GM21360 (cell line): ENCODE measurements around the gene CREBL2.
"Not testable (repeated sequence)": the region's sequence is repeated elsewhere in the genome, so short reads cannot be mapped to it uniquely, and the experiment has no call there.

Experiments used
- ATAC-seq: cut with Tn5 transposase; IDR thresholded peaks from one replicate; pipeline ENCODE4 v1.9.1; 2021; ENCODE audit warnings: mild to moderate bottlenecking, moderate library complexity; ENCODE audit not compliant: unreplicated experiment

The CREBL2 gene, protein sequence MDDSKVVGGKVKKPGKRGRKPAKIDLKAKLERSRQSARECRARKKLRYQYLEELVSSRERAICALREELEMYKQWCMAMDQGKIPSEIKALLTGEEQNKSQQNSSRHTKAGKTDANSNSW

DNA sequence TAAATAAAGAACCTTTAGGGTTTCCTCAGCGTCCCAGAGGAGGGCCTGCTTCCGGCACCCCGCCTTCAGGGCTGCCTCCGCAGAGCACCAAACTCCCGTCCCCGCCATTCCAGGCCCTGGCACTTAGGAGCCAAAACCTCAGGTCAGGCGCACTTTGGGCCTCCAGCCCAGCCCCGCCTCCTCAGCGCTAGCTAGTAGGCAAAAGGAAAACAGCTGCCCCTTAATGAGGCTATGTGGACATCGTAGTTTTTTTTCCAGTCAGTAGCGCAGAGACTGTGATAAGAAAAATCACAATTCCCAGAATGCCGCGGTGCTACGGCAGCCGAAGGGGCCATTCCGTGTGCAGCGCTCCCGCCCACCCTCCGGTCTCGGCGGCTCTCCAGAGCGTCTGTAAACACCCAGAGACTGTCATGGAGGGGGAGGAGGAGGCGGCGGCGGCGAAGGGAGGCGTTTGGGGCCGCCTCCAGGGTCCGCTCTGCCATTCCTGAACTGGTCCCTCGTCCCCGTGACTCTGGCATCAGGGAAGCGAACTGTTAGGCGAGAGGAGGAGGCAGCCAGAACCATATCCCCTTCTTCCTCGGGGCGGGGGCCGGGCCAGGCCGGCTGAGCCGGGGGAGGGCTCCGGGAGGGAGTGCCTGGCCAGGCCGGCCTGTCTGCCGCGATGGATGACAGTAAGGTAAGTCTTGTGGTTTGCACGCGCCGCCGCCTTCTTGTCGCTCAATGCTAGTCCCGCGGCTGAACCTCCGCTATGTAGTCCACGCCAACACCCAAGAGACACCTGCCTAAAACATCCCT lies at the start of gene CREBL2:
Gene CREBL2, plus strand, starts transcription at position 365 of the 795 bp plus-strand sequence. Its CDS starts 297 bp downstream, at position 662.
- ATAC-seq = peak; percentile 64

DNA sequence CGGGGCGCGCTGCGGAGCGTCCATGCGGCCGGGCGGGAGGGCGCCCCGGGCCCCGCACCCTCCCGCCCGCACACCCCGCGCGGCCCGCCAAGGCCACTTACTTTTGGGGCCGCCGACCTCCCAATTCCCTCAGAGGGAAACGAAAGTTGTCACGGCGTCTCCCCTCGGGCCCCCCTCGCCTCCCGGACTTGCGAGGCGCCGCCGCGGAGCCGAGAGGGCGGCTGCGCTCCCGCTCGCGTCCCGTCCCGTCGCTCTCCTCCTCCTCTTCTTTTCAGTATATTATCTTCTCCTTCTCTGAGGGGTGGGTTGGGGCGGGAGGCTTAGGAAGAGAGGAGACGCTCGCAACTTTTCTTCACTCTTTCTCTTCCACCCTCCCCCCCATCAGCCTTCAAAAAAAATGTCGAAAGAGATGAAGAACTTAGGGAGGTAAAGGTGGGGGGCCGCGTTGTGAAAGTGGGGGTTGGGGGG lies 49.6 kb upstream of the CREBL2 start:
- ATAC-seq = no peak

DNA sequence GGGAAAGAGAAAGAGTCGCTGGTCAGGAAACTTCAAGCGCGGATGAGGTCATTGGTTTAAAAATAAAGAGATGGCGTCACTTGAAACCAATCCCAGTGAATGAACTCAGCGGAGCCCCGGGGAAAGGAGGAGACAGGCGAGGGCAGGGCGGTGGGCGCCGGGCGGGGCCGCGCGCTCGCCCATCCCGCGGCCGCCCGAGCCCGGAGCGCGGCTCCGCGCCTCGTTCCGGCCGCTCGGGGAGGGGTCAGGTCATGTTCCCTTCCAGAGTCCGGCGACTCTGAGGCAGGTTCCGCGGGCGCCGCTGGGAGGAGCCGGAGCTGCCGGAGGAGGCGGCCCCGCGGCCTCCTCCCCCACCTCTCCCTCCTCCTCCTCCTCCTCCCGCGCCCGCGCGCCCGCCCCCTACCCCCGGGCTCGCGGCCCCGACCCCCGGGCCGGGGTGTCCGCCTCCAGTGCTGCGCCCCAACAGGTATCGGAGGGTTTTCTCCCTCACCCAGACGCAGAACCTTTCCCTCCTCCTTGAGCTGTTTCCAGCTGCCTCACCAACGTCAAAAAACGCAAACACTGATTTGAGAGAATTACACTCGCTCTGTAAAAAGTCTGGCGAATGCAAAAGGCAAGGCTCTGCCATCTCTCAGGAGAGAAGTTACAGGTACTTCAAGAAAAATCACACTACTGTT lies 49.0 kb upstream of the CREBL2 start, which contains the start of gene DUSP16:
Gene DUSP16, minus strand, starts transcription at position 279 of the 677 bp plus-strand sequence. CDS start 41,765 bp downstream, outside the sequence.
- peak; percentile 79 for ATAC-seq

DNA sequence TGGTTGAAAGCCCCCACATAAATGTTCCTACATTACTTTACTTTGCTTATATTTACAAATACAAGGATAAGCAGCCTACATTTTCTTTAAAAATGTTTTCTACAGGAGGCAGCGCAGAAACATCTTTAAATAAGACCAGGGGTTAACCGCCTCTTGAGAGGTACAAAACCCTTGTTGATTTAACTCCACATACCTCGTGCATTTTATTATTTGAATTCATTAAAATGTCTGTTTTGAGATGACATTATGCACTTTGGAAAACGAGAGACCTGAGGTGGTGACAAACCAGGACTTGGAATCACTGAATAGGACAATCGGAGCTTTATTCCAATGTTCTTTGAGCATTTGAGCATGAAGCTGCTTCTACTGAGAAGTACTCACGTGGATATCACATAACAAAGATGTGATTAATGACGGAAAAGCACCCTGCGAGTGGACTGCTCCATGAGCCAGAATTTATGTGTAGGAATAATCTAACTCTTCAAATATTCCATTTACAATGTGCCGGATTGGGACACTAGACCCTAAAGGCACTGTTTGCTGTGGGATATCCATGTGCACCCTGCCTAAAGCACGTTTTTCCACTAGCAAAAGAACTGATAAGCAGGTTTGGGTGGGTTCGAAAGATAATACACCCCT lies 48.3 kb upstream of the CREBL2 start:
- ATAC-seq = no peak

DNA sequence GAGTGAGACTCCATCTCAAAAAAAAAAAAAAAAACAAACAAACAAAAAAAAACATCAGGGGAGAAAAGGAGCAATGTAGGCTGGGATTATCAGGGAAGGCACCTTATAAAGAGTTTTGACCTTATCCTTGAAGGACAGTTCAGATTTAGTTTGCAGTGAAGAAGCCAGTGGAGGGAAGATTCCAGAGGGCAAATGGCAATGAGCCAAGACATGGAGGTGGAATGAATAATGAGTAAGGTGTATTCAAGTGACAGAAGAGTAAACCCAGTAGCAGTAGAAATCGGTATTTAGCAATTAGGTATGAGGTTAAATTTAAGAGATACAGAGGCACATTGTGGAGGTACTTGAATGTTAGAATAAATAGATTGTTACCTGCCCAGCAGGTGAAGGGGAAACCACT lies 46.8 kb upstream of the CREBL2 start:
- no peak for ATAC-seq

DNA sequence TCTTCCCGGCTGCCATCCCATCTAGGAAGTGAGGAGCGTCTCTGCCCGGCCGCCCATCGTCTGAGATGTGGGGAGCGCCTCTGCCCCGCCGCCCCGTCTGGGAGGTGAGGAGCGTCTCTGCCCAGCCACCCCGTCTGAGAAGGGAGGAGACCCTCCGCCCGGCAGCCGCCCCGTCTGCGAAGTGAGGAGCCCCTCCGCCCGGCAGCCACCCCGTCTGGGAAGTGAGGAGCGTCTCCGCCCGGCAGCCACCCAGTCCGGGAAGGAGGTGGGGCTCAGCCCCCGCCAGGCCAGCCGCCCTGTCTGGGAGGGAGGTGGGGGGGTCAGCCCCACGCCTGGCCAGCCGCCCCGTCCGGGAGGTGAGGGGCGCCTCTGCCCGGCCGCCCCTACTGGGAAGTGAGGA lies 45.7 kb upstream of the CREBL2 start:
- ATAC-seq = not testable (repeated sequence)

DNA sequence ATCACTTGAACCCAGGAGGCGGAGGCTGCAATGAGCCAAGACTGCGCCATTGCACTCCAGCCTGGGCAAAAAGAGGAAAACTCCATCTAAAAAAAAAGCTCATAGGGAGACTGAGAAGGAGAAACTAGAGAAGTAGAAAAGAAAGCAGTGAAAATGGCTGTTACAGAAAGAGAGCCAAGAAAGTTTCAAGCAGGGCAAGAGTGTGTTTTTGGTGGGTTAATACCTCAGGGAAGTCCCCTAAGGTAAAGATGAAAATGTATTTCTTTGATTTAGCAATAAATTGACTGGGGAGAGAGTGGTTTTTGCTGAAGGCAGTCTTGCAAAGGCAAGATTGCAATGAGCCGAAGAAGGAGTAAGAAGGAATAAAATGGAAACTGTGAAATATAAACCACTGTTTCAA lies 39.0 kb upstream of the CREBL2 start:
- ATAC-seq = no peak

DNA sequence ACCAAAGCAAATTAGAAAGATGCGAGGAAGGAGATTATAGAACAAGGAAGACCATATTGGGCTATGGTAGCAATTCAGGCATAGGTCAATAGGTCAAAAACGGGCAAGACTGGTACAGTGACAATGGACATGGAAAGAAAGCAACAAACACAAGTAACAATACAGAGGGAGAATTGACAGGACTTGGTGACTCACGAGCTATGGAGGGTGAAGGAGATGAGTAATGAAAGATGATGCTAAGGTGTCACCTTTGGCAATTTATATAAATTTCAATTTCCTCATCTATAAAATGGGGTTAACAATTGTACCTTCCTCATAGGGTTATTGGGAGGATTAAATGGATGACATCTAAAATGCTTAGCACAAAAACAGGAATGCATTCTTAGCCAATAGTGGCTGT lies 33.9 kb upstream of the CREBL2 start:
- no peak for ATAC-seq

DNA sequence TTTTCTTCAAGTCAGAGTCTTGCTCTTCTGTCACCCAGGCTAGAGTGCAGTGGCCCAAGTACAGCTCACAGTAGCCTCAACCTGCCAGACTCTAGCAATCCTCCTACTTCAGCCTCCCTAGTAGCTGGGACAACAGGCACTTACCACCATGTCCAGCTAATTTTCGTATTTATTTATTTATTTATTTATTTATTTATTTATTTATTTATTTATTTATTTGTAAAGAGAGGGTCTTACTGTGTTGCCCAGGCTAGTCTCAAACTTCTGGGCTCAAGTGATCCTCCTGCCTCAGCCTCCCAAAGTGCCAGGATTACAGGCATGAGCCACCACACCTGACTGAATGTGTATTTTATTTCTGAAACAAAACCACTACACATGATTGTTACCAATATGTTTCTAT lies 31.0 kb upstream of the CREBL2 start:
- ATAC-seq = not testable (repeated sequence)

DNA sequence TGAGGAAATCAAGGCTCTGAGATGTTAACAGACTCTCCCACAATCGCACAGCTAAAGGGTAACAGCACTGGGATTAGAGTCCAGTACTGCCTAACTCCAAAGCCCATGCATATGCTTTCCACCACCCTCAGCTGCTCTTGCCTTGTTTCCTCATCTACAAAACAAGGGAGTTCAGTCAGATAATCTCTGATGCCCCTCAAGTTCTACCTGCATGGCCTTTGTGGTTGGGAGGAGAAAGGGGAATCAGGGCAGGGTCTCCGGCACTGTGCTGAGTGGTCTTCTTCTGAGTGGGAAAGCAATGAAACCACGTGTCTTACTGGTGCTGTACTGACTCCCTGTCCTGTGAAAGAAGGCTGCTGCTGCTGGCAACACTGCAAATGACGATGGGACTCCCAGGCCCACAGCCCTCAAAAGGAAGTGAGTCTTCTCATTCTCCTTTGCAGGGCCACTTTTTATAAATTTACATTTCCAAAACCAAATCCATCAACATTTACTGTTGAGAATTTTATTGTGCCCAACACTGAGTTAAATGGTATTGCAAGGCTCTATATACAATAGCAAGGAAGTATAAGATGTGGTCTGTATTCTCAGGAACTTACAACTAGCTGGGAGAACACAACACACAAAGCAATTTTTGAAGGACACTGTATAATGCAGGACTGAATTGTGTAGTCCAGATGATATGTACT lies 29.3 kb upstream of the CREBL2 start:
- peak; percentile 38 for ATAC-seq

DNA sequence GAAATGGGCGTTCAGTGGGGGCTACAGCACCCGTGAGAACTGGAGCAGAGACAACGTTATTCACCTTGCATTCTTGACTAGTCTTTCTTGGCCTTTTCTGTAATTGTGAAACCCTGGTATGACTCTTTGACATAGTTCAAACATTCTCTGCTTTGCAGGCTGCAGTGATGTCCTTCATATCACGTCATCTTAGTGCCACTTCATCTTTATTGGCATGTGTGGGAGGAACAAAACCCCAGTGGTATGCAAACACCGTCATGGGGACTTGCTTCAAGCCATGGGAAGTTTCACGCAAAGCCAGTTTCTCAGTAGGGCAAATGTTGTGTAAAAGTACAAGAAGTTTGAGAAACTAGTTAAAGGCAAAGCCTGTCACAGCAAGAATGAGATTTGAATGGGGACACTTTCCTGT lies 28.8 kb upstream of the CREBL2 start:
- ATAC-seq = peak; percentile 90

DNA sequence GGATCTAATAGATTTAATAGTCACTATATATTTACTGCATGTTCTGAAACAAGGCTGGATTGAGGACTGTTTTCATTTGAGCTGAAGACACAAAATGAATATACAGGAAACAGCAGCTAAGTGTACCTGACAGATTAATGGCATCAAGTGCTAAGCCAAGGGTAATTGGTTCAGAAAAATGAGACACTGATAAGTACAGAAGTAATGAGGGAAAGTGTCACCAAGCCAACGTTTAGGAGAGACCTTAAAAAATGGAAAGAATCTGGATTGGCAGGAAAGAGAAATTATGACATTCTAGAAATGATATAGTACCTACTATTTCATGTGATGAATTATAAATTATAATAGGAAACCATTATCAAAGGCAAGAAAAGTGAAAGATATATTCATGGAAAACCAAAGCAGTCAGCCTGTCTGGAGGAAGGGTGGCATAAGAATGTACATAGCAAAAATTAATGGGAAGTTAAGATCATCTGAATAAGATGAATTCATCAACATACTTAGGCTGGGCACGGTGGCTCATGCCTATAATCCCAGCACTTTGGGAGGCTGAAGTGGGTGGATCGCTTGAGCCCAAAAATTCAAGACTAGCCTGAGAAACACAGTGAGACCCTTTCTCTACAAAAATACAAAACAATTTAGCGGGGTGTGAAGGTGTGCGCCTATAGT lies 28.0 kb upstream of the CREBL2 start:
- no peak for ATAC-seq

DNA sequence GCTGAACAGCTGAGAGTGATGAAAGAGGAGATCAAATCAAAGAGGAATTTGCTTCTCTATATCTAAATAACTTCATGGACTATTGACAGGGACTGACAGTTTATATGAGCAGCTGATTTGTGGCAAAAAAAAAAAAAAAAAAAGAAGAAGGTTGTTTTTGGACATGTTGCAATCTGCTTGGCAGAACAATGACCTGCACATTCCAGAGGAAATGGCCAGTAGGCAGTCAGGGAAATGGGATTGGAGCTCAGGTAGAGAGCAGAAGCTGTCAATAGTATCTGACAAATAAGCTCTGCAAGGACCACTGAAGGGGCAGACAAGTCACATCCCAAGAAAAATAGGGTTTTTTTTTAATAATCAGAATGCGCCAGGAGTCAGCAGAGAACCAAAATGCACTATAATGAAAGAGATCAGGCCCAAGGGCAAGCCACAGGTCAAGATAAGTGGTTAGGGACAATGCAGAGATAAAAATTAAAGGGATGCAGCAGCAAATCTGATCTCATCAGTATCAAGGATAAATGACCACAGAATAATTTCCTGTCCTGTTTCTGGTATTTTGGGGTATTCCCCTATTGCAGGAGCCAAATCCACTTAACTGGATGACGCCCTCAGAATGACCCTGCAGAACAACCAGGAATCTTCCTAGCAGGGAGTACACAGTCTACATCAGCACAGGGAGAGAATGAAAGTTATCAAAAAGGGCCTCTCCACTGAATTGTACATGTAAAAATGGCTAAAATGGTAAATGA lies 26.4 kb upstream of the CREBL2 start:
- no peak for ATAC-seq

DNA sequence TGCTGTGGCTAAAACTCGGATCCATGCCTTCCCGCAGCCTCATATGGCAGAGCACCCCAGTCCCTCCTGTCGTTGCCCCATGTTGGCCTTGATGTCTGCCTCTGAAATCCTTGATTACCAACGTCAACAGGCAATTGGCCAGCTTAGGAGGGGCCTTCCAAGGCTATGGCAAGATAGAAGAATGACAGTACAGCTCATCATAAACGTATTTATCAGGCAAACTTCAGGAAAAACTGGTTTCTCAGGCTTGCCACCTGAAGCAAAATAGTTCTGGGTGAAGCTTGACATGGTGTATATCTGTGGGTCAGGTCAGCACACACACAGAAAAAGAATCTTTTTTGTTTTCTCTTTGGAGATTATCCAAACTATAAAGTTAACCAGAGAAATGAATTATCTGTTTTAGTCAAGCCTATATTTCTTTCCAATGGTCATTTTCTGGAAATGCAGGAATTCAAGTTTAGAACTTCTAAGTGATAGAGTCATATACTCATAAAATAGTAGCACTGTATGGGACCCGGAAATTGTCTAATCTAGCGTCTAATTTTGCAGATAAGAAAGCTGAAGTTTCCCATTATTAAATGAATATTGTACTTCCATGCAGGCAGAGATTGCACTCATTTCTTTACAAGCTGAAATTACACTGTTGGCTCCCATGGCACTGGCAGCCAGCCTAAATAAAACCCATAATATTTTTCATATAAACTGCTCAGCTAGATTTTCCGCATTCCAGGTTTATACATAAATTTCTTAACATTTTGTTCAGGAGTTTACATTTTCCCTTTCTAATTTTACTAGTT lies 24.6 kb upstream of the CREBL2 start:
- no peak for ATAC-seq

DNA sequence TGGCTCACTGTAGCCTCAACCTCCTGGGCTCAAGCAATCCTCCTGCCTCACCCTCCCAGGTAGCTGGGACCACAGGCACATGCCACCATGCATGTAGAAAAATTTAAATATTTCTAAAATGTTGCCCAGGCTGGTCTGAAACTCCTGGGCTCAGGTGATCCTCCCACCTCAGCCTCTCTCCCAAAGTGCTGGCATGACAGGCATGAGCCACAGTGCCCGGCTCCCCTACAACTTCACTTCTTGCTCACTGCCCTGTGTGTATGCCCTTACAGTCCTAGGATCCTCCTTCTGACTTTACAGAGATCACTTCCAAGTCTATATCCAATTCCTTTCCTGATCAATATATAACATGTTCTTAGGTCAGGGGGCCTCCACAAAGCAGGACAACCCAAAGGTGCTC lies 23.8 kb upstream of the CREBL2 start:
- ATAC-seq = no peak

DNA sequence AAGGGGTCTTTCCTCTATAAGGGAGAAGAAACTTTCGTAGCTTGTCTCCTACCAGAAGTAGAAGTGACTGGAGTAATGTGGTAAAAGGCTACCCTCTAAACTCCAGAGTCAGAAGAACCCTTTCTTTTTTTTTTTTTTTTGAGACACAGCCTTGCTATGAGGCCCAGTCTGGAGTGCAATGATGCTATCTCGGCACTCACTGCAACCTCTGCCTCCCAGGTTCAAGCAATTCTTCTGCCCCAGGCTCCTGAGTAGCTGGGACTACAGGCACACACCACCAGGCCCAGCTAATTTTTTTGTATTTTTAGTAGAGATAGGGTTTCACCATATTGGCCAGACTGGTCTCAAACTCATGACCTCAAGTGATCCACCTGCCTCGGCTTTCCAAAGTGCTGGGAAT lies 23.2 kb upstream of the CREBL2 start:
- not testable (repeated sequence) for ATAC-seq

DNA sequence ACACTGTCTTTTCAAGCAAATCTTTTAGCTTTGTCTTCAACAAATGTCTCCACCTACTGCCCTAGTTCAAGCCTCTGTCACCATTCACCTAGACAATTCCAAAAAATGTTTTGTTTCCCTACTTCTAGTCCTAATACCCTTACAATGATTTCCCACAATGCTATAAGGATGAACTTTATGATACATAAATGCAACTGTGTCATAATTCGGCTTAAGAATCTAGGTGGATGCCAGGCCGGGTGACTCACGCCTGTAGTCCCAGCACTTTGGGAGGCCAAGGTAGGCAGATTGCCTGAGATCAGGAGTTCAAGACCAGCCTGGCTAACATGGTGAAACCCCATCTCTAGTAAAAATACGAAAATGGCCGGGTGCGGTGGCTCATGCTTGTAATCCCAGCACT lies 20.7 kb upstream of the CREBL2 start:
- no peak for ATAC-seq

DNA sequence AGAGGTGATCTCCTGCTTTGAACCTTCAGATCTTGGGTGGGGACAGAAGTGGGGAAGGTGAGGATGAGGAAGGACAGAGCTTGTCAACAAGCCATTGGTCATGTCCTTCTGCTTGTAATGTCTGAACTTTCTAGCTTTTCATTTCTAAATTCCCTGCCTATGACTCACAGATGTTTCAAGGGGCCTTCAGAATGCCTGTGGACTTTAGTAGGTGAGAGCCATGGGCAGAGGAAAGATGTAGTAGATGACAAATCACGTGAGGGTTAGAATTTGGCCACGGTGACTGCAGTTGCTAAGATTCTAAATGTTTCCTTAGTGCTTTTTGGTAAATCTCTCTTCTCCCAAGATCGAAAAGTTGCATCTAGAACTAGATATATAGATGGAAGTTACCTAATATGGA lies 18.7 kb upstream of the CREBL2 start:
- ATAC-seq = no peak

DNA sequence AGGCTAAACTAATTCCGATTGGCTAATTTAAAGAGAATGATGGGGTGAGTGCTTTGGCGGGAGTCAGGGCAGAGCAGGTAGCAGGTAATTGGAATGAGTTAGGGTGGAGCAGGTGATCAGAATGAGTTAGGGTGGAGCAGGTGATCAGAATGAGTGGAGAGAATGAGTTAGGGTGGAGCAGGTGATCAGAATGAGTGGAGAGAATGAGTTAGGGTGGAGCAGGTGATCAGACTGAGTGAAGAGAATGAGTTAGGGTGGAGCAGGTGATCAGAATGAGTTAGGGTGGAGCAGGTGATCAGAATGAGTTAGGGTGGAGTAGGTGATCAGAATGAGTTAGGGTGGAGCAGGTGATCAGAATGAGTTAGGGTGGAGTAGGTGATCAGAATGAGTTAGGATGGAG lies 15.7 kb upstream of the CREBL2 start:
- ATAC-seq = not testable (repeated sequence)
